BLaER1 treated with 17β-estradiol and CSF1 and Interleukin-3, amounts not matched to agents 10 nM and 100 nM (cell line): ENCODE data around the gene MSANTD1.

Experiments
- H3K27ac ChIP-seq, 11 experiments: shearing (Covaris generic); formaldehyde crosslinking; 2 replicates each; pipeline ENCODE4 v1.8.1; 2022
- H3K27me3 ChIP-seq, 11 experiments: shearing (Covaris generic); formaldehyde crosslinking; 2 replicates each; pipeline ENCODE4 v1.8.1; 2022
- H3K36me3 ChIP-seq, 11 experiments: shearing (Covaris generic); formaldehyde crosslinking; 2 replicates each; pipeline ENCODE4 v1.8.1; 2022
- H3K4me1 ChIP-seq, 10 experiments: shearing (Covaris generic); formaldehyde crosslinking; 2 replicates each; pipeline ENCODE4 v1.8.1; 2022
- H3K4me2 ChIP-seq, 11 experiments: shearing (Covaris generic); formaldehyde crosslinking; 2 replicates each; pipeline ENCODE4 v1.8.1; 2022
- H3K4me3 ChIP-seq, 10 experiments: shearing (Covaris generic); formaldehyde crosslinking; 2 replicates each; pipeline ENCODE4 v1.8.1; 2022
- H3K9ac ChIP-seq, 11 experiments: shearing (Covaris generic); formaldehyde crosslinking; 2 replicates each; pipeline ENCODE4 v1.8.1; 2022
- H3K9me3 ChIP-seq, 11 experiments: shearing (Covaris generic); formaldehyde crosslinking; replicated peaks in 1 of 11; 2 replicates each; pipeline ENCODE4 v1.8.1; 2022
- H4K20me1 ChIP-seq, 11 experiments: shearing (Covaris generic); formaldehyde crosslinking; 2 replicates each; pipeline ENCODE4 v1.8.1; 2022
- Cebpa-rat ChIP-seq, 11 experiments: shearing (Covaris generic); IDR thresholded peaks; 2 replicates each; pipeline ENCODE4 v1.8.1; 2022

Gene MSANTD1

DNA sequence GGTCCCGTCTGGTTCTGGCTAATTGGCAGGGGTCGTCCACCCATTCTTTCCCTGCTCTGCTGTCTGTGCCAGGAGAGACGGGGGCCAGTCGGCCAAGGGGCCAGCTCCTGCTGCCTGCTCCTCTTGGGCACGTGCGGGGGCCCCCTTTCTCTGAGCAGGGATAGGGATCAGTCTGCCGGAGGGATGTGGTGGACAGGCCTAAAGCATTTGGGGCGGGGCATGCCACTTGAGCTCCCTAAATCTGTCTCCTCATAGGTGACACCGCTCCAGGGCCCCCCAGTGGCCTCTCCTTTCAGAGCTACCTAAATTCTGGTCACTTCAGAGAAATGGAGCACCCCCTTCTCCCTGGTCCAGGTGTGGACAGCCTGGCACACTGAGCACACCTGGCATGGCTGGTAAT, 4.2 kb upstream of the MSANTD1 start:
- peak overlapping the region in 9 of 11 experiments; percentile 57 to 89 (median 81); a peak in 17 of 22 replicates for H3K4me2 ChIP-seq
- no peaks in the 10 kb centered on the region for H3K9me3 ChIP-seq
- H3K9ac ChIP-seq, result peak overlapping the region in 3 of 11 experiments; percentile 1 to 29 (median 13); a peak in 3 of 22 replicates
- peaks cover 0 to 32% (median 19%) of the 10 kb centered on the region in 11 experiments; a peak in 18 of 22 replicates for H3K36me3 ChIP-seq
- TF ChIP-seq Cebpa-rat (IDR thresholded peaks at IDR 0.05), result no peak
- no peaks in the 10 kb centered on the region for H3K27me3 ChIP-seq
- peaks cover 31 to 86% (median 68%) of the 10 kb centered on the region in 10 experiments for H3K4me1 ChIP-seq
- peak overlapping the region in 2 of 11 experiments; percentile 17 to 24; a peak in 3 of 22 replicates for H3K27ac ChIP-seq
- peaks cover 0 to 93% (median 39%) of the 10 kb centered on the region in 11 experiments; a peak in 20 of 22 replicates for H4K20me1 ChIP-seq
- H3K4me3 ChIP-seq, result no peak overlapping the region

DNA sequence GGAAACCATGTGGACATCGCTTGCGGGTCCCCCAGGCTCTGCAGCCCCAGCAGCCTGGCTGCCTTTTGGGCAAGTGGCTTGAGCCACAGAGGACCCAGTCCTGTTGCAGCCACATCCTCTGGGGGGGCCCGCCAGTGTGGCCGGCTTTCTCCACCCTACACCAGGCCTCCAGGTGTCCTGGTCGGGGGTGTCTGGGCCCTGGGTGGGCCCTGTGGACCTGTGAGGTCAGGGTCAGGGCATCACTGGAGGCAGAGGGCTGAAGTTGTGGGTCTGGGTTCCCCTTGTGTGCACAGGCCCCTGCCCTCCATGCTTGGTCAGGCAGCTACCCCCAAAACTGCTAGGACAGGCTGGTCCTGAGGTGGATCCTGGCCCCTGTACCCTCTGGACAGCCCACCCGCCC, 3.3 kb upstream of the MSANTD1 start:
- Histone ChIP-seq H3K4me1 (peaks cover 32 to 80% (median 63%) of the 10 kb centered on the region in 10 experiments), H3K27me3 (no peaks in the 10 kb centered on the region), H4K20me1 (peaks cover 0 to 93% (median 32%) of the 10 kb centered on the region in 11 experiments; a peak in 19 of 22 replicates), H3K4me3 (no peak overlapping the region), H3K9ac (peak overlapping the region in 2 of 11 experiments; percentile 11 to 15; a peak in 2 of 22 replicates), H3K9me3 (no peaks in the 10 kb centered on the region), H3K4me2 (peak overlapping the region in 10 of 11 experiments; percentile 21 to 89 (median 80); a peak in 18 of 22 replicates), H3K36me3 (peaks cover 0 to 23% (median 10%) of the 10 kb centered on the region in 11 experiments; a peak in 16 of 22 replicates), H3K27ac (peak overlapping the region in 2 of 11 experiments; percentile 17; a peak in 2 of 22 replicates)
- TF ChIP-seq Cebpa-rat (IDR thresholded peaks at IDR 0.05), result no peak

DNA sequence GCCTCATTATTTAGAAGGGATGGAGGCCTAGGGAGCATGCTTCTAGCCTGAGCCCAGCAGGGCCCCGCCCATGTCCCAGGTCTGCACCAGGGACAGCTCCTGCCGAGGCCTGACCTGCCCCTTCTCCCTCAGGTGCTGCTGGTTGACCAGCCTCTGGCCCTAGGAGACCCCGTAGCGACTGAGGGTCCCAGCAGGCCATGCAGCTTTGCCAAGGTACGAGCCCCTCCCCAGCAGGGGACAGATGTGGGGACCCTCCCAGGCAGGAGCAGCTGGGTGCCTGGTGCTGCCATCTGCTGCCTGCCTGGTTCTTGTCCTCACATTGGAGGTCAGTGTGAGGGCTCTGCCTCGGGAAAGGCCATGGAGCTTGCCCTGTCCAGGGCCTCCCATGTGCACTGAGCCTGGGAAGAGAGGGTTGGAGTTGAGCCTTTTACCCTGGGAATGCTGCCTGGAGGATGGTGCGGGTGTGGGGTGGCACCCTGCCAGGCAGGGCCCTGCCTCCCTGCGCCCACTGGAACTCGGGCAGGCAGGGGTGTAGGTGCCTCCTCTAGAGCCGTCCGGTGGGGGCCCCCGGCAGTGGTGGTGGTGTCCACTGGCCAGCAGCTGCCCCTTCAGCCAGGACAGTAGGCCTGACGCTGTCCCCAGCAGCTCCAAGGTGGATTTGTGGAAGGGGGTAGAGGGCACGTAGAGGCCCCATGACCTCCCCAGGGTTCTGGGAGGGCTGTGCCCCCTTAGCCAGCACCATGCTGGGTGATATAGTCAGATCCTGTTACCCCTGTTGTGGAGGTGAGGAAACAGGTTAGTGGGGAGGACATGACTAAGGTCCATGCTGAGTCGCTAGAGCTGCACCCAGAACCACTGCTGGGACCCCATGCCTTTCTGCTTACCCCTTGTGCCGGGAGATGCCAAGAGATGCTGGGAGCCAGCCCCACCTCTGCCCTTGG, 2.2 kb upstream of the MSANTD1 start:
- H3K4me3 ChIP-seq, result no peak overlapping the region
- H3K27ac ChIP-seq, result peak overlapping the region in 3 of 11 experiments; percentile 14 to 27 (median 17); a peak in 3 of 22 replicates
- H3K36me3 ChIP-seq, result peaks cover 0 to 12% (median 0%) of the 10 kb centered on the region in 11 experiments; a peak in 11 of 22 replicates
- no peaks in the 10 kb centered on the region for H3K9me3 ChIP-seq
- H3K4me2 ChIP-seq, result peak overlapping the region in 10 of 11 experiments; percentile 21 to 89 (median 80); a peak in 16 of 22 replicates
- H3K9ac ChIP-seq, result peak overlapping the region in 3 of 11 experiments; percentile 5 to 60 (median 15); a peak in 1 of 22 replicates
- no peak for TF ChIP-seq Cebpa-rat (IDR thresholded peaks at IDR 0.05)
- peaks cover 42 to 80% (median 65%) of the 10 kb centered on the region in 10 experiments for H3K4me1 ChIP-seq
- peaks cover 0 to 91% (median 28%) of the 10 kb centered on the region in 11 experiments; a peak in 19 of 22 replicates for H4K20me1 ChIP-seq
- H3K27me3 ChIP-seq, result no peaks in the 10 kb centered on the region

DNA sequence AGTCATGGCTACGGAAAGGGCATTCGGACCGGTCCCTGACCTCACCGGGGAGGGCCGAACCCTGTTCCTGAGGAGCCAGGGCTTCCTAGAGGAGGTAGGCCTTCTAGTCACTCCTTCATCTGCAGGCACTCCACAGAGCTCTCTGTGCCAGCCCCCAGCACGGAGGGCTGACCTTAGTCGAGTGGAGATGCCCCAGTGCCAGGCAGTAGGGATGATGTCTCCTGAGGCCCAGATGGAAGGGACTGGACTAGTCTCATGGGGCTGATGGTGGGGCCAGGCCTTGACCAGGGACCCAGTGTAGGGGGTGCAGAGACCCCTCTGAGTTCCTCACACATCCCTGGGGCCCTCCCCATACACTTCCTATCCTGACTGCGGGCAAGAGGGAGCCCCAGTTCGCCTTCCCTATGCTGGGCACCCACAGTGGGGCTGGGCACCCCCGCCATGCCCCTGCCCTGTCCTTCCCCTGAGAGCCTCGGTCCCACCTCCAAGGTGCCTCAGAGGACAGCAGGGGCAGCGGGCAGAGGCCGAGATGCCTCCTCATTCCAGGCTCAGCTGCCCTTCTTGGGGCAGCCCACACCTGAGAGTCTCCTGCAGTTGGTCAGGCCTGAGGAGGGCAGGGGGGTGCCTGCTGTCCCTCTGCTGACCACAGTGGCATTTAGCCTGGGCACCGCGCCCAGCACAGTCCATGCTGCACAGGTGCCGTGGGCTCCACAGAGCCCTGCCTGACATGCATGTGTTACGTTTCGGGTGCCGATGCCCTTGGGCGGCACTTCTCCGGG, 1.4 kb upstream of the MSANTD1 start:
- H3K36me3 ChIP-seq, result peaks cover 0 to 9% (median 0%) of the 10 kb centered on the region in 11 experiments; a peak in 4 of 22 replicates
- H3K27me3 ChIP-seq, result no peaks in the 10 kb centered on the region
- no peak overlapping the region for H3K4me3 ChIP-seq
- H3K27ac ChIP-seq, result peak overlapping the region in 3 of 11 experiments; percentile 17 to 49 (median 17); a peak in 3 of 22 replicates
- H3K9ac ChIP-seq, result peak overlapping the region in 2 of 11 experiments; percentile 27 to 60; a peak in 2 of 22 replicates
- peaks cover 48 to 80% (median 71%) of the 10 kb centered on the region in 10 experiments for H3K4me1 ChIP-seq
- no peaks in the 10 kb centered on the region for H3K9me3 ChIP-seq
- TF ChIP-seq Cebpa-rat (IDR thresholded peaks at IDR 0.05), result no peak
- H4K20me1 ChIP-seq, result peaks cover 0 to 87% (median 22%) of the 10 kb centered on the region in 11 experiments; a peak in 19 of 22 replicates
- 0 out of 22 replicates have a peak overlapping the region, but pooled peaks of 1 of the 11 experiments have one; percentile 82 for H3K4me2 ChIP-seq

DNA sequence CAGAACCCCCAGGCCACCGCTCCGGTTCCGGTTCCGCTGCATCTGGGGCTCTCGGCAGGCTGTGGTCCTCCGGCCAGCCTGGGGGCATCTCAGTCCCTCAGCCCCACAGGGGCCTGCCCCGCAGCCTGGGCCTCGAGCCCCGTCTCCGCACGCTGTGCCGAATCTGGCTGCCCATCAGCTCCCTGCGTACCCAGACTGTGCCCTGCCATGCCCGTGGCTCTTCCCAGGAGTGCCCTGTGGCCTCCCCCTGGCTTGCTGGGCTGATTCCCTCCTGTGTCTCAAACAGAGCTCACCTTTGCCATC, 830 bp upstream of the MSANTD1 start:
- TF ChIP-seq Cebpa-rat (IDR thresholded peaks at IDR 0.05), result no peak
- peaks cover 0 to 10% (median 0%) of the 10 kb centered on the region in 11 experiments; a peak in 4 of 22 replicates for H3K36me3 ChIP-seq
- peaks cover 46 to 75% (median 66%) of the 10 kb centered on the region in 10 experiments for H3K4me1 ChIP-seq
- H3K27me3 ChIP-seq, result no peaks in the 10 kb centered on the region
- no peak overlapping the region for H3K4me2 ChIP-seq
- H4K20me1 ChIP-seq, result peaks cover 0 to 82% (median 17%) of the 10 kb centered on the region in 11 experiments; a peak in 19 of 22 replicates
- H3K9ac ChIP-seq, result peak overlapping the region in 1 of 11 experiments; percentile 27; a peak in 2 of 22 replicates
- H3K27ac ChIP-seq, result peak overlapping the region in 4 of 11 experiments; percentile 25 to 49 (median 34); a peak in 4 of 22 replicates
- H3K9me3 ChIP-seq, result no peaks in the 10 kb centered on the region
- H3K4me3 ChIP-seq, result no peak overlapping the region

DNA sequence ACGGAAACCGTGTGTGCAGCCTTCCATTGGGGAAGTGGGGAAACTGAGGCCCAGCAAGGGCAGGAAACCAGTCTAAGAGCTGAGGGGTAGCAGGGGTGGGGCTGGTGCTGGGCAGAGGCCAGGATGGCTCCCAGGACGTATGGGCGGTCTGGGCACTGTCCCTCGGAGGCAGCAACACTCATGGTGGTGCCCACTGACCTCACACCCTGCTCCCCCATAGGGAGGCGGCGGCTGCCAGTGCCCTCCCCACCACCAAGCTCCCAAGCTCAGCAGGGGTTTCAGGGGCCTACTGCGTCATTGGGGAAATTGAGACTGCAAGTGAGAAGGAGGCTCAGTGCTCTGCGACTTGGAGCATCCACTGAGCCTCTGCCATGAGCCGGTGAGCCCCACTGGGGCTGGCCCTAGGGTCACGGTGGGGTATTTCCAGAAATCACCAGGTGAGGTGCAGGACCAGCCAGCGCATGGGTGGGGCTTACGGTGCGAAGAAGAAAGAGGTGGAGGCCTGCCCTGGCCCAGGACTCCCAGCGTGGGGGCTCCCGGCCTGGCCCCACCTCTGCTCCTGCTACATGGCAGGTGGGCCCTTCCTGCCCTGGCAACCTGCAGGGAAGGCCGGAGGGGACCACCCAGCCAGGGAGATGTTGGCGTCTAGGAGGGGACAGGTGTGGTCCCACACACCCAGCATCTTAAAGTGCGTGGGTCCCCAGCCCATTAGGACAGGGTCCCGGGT, 915 bp downstream of the MSANTD1 start:
- Histone ChIP-seq H3K9me3 (no peaks in the 10 kb centered on the region), H3K27me3 (no peaks in the 10 kb centered on the region), H4K20me1 (peaks cover 0 to 64% (median 0%) of the 10 kb centered on the region in 11 experiments; a peak in 7 of 22 replicates), H3K27ac (peak overlapping the region in 2 of 11 experiments; percentile 9 to 38; a peak in 2 of 22 replicates), H3K4me3 (no peak overlapping the region), H3K4me2 (peak overlapping the region in 2 of 11 experiments; percentile 62 to 64; a peak in 1 of 22 replicates), H3K4me1 (peaks cover 29 to 63% (median 48%) of the 10 kb centered on the region in 10 experiments), H3K36me3 (peaks cover 0 to 15% (median 0%) of the 10 kb centered on the region in 11 experiments; a peak in 3 of 22 replicates), H3K9ac (no peak overlapping the region)
- TF ChIP-seq Cebpa-rat (IDR thresholded peaks at IDR 0.05), result no peak

DNA sequence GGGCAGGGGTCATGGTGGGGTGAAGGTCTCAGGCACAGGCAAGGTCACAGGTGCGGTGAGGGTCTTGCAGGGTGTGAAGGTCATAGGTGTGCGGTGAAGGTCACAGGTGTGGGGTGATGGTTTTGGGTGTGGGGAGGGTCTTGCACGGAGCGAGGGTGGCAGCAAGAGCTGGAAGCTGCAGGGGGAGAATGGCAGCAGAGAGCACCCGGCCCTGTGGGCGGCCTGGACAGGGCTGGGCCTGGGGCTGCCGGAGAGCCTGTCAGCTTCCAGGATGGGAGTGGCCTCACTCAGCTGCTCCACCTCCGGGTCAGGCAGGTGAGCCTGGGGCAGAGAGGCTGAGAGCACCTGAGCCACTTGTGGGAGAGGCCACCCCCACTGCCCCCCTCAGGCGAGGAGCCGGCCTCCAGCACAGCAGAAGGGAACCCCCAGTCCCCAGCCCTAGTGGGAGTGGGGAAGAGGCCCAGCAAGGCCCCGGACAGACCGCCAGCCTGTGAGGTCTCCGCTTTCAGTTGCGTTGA, 1.5 kb downstream of the MSANTD1 start:
- peak overlapping the region in 10 of 11 experiments; percentile 42 to 72 (median 56); a peak in 14 of 22 replicates for H3K4me2 ChIP-seq
- peaks cover 0 to 9% (median 0%) of the 10 kb centered on the region in 11 experiments; a peak in 3 of 22 replicates for H3K36me3 ChIP-seq
- H3K27ac ChIP-seq, result peak overlapping the region in 2 of 11 experiments; percentile 35 to 38; a peak in 3 of 22 replicates
- H3K9ac ChIP-seq, result peak overlapping the region in 2 of 11 experiments; percentile 28 to 30; a peak in 1 of 22 replicates
- H3K4me1 ChIP-seq, result peaks cover 28 to 59% (median 43%) of the 10 kb centered on the region in 10 experiments
- H3K4me3 ChIP-seq, result no peak overlapping the region
- no peaks in the 10 kb centered on the region for H3K9me3 ChIP-seq
- no peaks in the 10 kb centered on the region for H3K27me3 ChIP-seq
- TF ChIP-seq Cebpa-rat (IDR thresholded peaks at IDR 0.05), result no peak
- peaks cover 0 to 60% (median 0%) of the 10 kb centered on the region in 11 experiments; a peak in 6 of 22 replicates for H4K20me1 ChIP-seq
